ENCODE data around the gene PVALEF.

PVALEF gene

GRCh38 chr17:81186203-81186602 lies 20.9 kb downstream of the PVALEF start:
- no peak for DNase-seq (ENCODE audit: low spot score)
- no peak overlapping the region for H3K4me3 ChIP-seq
- TF ChIP-seq CTCF (IDR thresholded peaks at IDR 0.05) = no peak
- H3K27ac ChIP-seq = no peak overlapping the region

- Histone ChIP-seq H3K4me3 (no peak overlapping the region), H3K27ac (no peak overlapping the region)
- no peak for DNase-seq (ENCODE audit: low spot score)
- no peak for TF ChIP-seq CTCF (IDR thresholded peaks at IDR 0.05)
These were observed 21.8 kb downstream of the PVALEF start for GRCh38 chr17:81187120-81187519.

GRCh38 chr17:81187586-81188490 lies 22.5 kb downstream of the PVALEF start:
- no peak for TF ChIP-seq CTCF (IDR thresholded peaks at IDR 0.05)
- H3K4me3 ChIP-seq = no peak overlapping the region
- H3K27ac ChIP-seq = no peak overlapping the region
- no peak for DNase-seq (ENCODE audit: low spot score)

- Histone ChIP-seq H3K4me3 (no peak overlapping the region), H3K27ac (no peak overlapping the region)
- DNase-seq (ENCODE audit: low spot score) = no peak
- no peak for TF ChIP-seq CTCF (IDR thresholded peaks at IDR 0.05)
These were observed 23.2 kb downstream of the PVALEF start for GRCh38 chr17:81188491-81188840.

GRCh38 chr17:81189016-81189415 lies 23.7 kb downstream of the PVALEF start:
- H3K27ac ChIP-seq = no peak overlapping the region
- no peak for TF ChIP-seq CTCF (IDR thresholded peaks at IDR 0.05)
- DNase-seq (ENCODE audit: low spot score) = no peak
- H3K4me3 ChIP-seq = no peak overlapping the region

GRCh38 chr17:81189670-81190530 lies 24.6 kb downstream of the PVALEF start:
- Histone ChIP-seq H3K4me3 (no peak overlapping the region), H3K27ac (no peak overlapping the region)
- TF ChIP-seq CTCF (IDR thresholded peaks at IDR 0.05) = no peak
- no peak for DNase-seq (ENCODE audit: low spot score)
